ENCODE results near the gene HOXB1.

Gene HOXB1

GRCh38 chr17:48567209-48567608 lies 36.4 kb upstream of the HOXB1 start:
- no peak for DNase-seq

GRCh38 chr17:48566717-48567116 lies 35.9 kb upstream of the HOXB1 start:
- DNase-seq, result no peak

- DNase-seq, result no peak
These were observed 35.3 kb upstream of the HOXB1 start for GRCh38 chr17:48565925-48566710.

- no peak for DNase-seq
These were observed 34.3 kb upstream of the HOXB1 start for GRCh38 chr17:48565022-48565554.

- DNase-seq, result no peak
These were observed 33.6 kb upstream of the HOXB1 start for GRCh38 chr17:48564188-48565021.

- DNase-seq, result no peak
These were observed 33.0 kb upstream of the HOXB1 start for GRCh38 chr17:48563867-48564187.

GRCh38 chr17:48563385-48563838 lies 32.6 kb upstream of the HOXB1 start:
- no peak for DNase-seq

- no peak for DNase-seq
These were observed 32.1 kb upstream of the HOXB1 start for GRCh38 chr17:48562934-48563333.

GRCh38 chr17:48561884-48562810 lies 31.3 kb upstream of the HOXB1 start:
- DNase-seq, result no peak

- DNase-seq, result no peak
These were observed 29.3 kb upstream of the HOXB1 start for GRCh38 chr17:48559840-48560817.

GRCh38 chr17:48559122-48559839 lies 28.5 kb upstream of the HOXB1 start:
- DNase-seq, result no peak

GRCh38 chr17:48558831-48559121 lies 28.0 kb upstream of the HOXB1 start:
- no peak for DNase-seq

GRCh38 chr17:48558057-48558830 lies 27.4 kb upstream of the HOXB1 start:
- no peak for DNase-seq

- no peak for DNase-seq
These were observed 26.0 kb upstream of the HOXB1 start for GRCh38 chr17:48556576-48557401.

- DNase-seq, result no peak
These were observed 25.4 kb upstream of the HOXB1 start for GRCh38 chr17:48556229-48556575.

- DNase-seq, result peak in 1 of 2 donors; percentile 31
These were observed 24.7 kb upstream of the HOXB1 start for GRCh38 chr17:48555258-48556228.

- no peak for DNase-seq
These were observed 23.8 kb upstream of the HOXB1 start for GRCh38 chr17:48554412-48555257.
